ENCODE measurements around the gene AP3D1. TPM values are rescaled to one million over a fixed set of nuclear protein-coding genes. Genes with fewer than 3 reads are reported as not detected.

Gene AP3D1
- polyA plus RNA-seq, 6 donors from 2014 or later, result 6.7 to 36.3 (median 15.5) TPM

- Mint-ChIP-seq H3K27ac (peak overlapping the region; percentile 99 to 100 (median 100)), H3K27me3 (no peaks in the 10 kb centered on the region), H3K36me3 (peaks cover 0 to 6% of the 10 kb centered on the region in 2 donors), H3K4me3 (peak overlapping the region; percentile 95 to 98 (median 98)), H3K4me1 (peaks cover 58 to 89% (median 84%) of the 10 kb centered on the region in 3 donors), H3K9me3 (no peaks in the 10 kb centered on the region)
- ATAC-seq (ENCODE audit: low read depth in 2 of 2) (no peak), DNase-seq (no peak)
These were observed 68.1 kb downstream of the AP3D1 start for GRCh38 chr19:2083174-2083854.

- peak overlapping the region; percentile 95 to 98 (median 98) for H3K4me3 Mint-ChIP-seq
- peaks cover 0 to 6% of the 10 kb centered on the region in 2 donors for H3K36me3 Mint-ChIP-seq
- no peak for DNase-seq
- H3K27ac Mint-ChIP-seq, result peak overlapping the region; percentile 99 to 100 (median 100)
- H3K4me1 Mint-ChIP-seq, result peaks cover 51 to 87% (median 74%) of the 10 kb centered on the region in 3 donors
- H3K27me3 Mint-ChIP-seq, result no peaks in the 10 kb centered on the region
- H3K9me3 Mint-ChIP-seq, result no peaks in the 10 kb centered on the region
- ATAC-seq (ENCODE audit: low read depth in 2 of 2), result peak; percentile 5 to 9
These were observed 69.2 kb downstream of the AP3D1 start for GRCh38 chr19:2081873-2082810.

- peaks cover 0 to 6% of the 10 kb centered on the region in 2 donors for H3K36me3 Mint-ChIP-seq
- H3K4me1 Mint-ChIP-seq, result peaks cover 43 to 80% (median 69%) of the 10 kb centered on the region in 3 donors
- peak overlapping the region; percentile 52 to 98 (median 98) for H3K4me3 Mint-ChIP-seq
- peak overlapping the region in 5 of 6 donors; percentile 70 to 100 (median 90) for H3K27ac Mint-ChIP-seq
- DNase-seq, result no peak
- ATAC-seq (ENCODE audit: low read depth in 2 of 2), result no peak
- no peaks in the 10 kb centered on the region for H3K27me3 Mint-ChIP-seq
- H3K9me3 Mint-ChIP-seq, result no peaks in the 10 kb centered on the region
These were observed 70.9 kb downstream of the AP3D1 start for GRCh38 chr19:2080336-2080988.

- Mint-ChIP-seq H3K4me3 (peak overlapping the region; percentile 68 to 98 (median 96)), H3K36me3 (peaks cover 0 to under 1% of the 10 kb centered on the region in 2 donors)
- ATAC-seq (ENCODE audit: low read depth in 2 of 2), result peak; percentile 8 to 9
These were observed 71.5 kb downstream of the AP3D1 start for GRCh38 chr19:2079865-2080301.

GRCh38 chr19:2079076-2079864 is 72.1 kb downstream of the AP3D1 start:
- DNase-seq (no peak), ATAC-seq (ENCODE audit: low read depth in 2 of 2) (no peak)
- Mint-ChIP-seq H3K27me3 (no peaks in the 10 kb centered on the region), H3K4me1 (peaks cover 41 to 88% (median 74%) of the 10 kb centered on the region in 3 donors), H3K9me3 (no peaks in the 10 kb centered on the region), H3K36me3 (no peaks in the 10 kb centered on the region), H3K27ac (peak overlapping the region; percentile 44 to 100 (median 90)), H3K4me3 (peak overlapping the region; percentile 15 to 98 (median 86))

More at GRCh38 chr19:2079865-2080301, 71.5 kb downstream of the AP3D1 start:
- DNase-seq, result no peak
- Mint-ChIP-seq H3K9me3 (no peaks in the 10 kb centered on the region), H3K27ac (peak overlapping the region; percentile 44 to 100 (median 90)), H3K27me3 (no peaks in the 10 kb centered on the region), H3K4me1 (peaks cover 38 to 82% (median 69%) of the 10 kb centered on the region in 3 donors)

- no peaks in the 10 kb centered on the region for H3K36me3 Mint-ChIP-seq
- peak overlapping the region in 3 of 6 donors; percentile 50 to 99 (median 67) for H3K27ac Mint-ChIP-seq
- H3K4me3 Mint-ChIP-seq, result peak overlapping the region in 3 of 8 donors; percentile 51 to 98 (median 75)
- H3K9me3 Mint-ChIP-seq, result no peaks in the 10 kb centered on the region
- DNase-seq, result no peak
- no peak for ATAC-seq (ENCODE audit: low read depth in 2 of 2)
- peaks cover 38 to 89% (median 71%) of the 10 kb centered on the region in 3 donors for H3K4me1 Mint-ChIP-seq
- no peaks in the 10 kb centered on the region for H3K27me3 Mint-ChIP-seq
These were observed 73.3 kb downstream of the AP3D1 start for GRCh38 chr19:2077833-2078619.

- peaks cover 37 to 87% (median 71%) of the 10 kb centered on the region in 3 donors for H3K4me1 Mint-ChIP-seq
- ATAC-seq (ENCODE audit: low read depth in 2 of 2), result no peak
- H3K36me3 Mint-ChIP-seq, result peaks cover 2 to 6% of the 10 kb centered on the region in 2 donors
- H3K4me3 Mint-ChIP-seq, result peak overlapping the region in 4 of 8 donors; percentile 15 to 72 (median 62)
- no peaks in the 10 kb centered on the region for H3K9me3 Mint-ChIP-seq
- DNase-seq, result no peak
- H3K27ac Mint-ChIP-seq, result peak overlapping the region in 4 of 6 donors; percentile 59 to 99 (median 82)
- H3K27me3 Mint-ChIP-seq, result no peaks in the 10 kb centered on the region
These were observed 74.0 kb downstream of the AP3D1 start for GRCh38 chr19:2077398-2077797.

- Mint-ChIP-seq H3K4me3 (peak overlapping the region in 3 of 8 donors; percentile 36 to 65 (median 44)), H3K27me3 (no peaks in the 10 kb centered on the region), H3K36me3 (peaks cover 4 to 11% of the 10 kb centered on the region in 2 donors), H3K4me1 (peaks cover 32 to 85% (median 69%) of the 10 kb centered on the region in 3 donors), H3K9me3 (no peaks in the 10 kb centered on the region), H3K27ac (peak overlapping the region in 4 of 6 donors; percentile 59 to 99 (median 82))
- ATAC-seq (ENCODE audit: low read depth in 2 of 2), result peak; percentile 7 to 12
- DNase-seq, result no peak
These were observed 74.8 kb downstream of the AP3D1 start for GRCh38 chr19:2076526-2076944.

GRCh38 chr19:2072757-2073551 is 78.4 kb downstream of the AP3D1 start:
- no peak for ATAC-seq (ENCODE audit: low read depth in 2 of 2)
- peaks cover 7 to 19% of the 10 kb centered on the region in 2 donors for H3K36me3 Mint-ChIP-seq
- H3K27me3 Mint-ChIP-seq, result no peaks in the 10 kb centered on the region

GRCh38 chr19:2070986-2071673 is 80.2 kb downstream of the AP3D1 start:
- no peak for DNase-seq
- Mint-ChIP-seq H3K27me3 (no peaks in the 10 kb centered on the region), H3K4me3 (peak overlapping the region in 5 of 8 donors; percentile 29 to 62 (median 39)), H3K9me3 (no peaks in the 10 kb centered on the region), H3K27ac (peak overlapping the region in 5 of 6 donors; percentile 67 to 99 (median 89)), H3K36me3 (peaks cover 7 to 19% of the 10 kb centered on the region in 2 donors), H3K4me1 (peaks cover 34 to 72% (median 70%) of the 10 kb centered on the region in 3 donors)
- no peak for ATAC-seq (ENCODE audit: low read depth in 2 of 2)

More at GRCh38 chr19:2072757-2073551, 78.4 kb downstream of the AP3D1 start:
- Mint-ChIP-seq H3K27ac (peak overlapping the region; percentile 86 to 99 (median 98)), H3K4me3 (peak overlapping the region; percentile 38 to 79 (median 60)), H3K9me3 (no peaks in the 10 kb centered on the region), H3K4me1 (peaks cover 32 to 75% (median 71%) of the 10 kb centered on the region in 3 donors)
- DNase-seq, result no peak

Measured in naive B cell (primary cell).